Heart right ventricle (tissue), 16 donors: ENCODE data around the gene KLF11. TPM values are rescaled to one million over a fixed set of nuclear protein-coding genes. Genes with fewer than 3 reads are reported as not detected.

Experiments
- ATAC-seq, 8 donors: fragments of 200-7000 bp; cut with Tn5 transposase; one replicate each; pipeline ENCODE4 v1.9.1; 2020; ENCODE audit warnings: mild to moderate bottlenecking in 8 of 8, moderate library complexity in 8 of 8, moderate number of reproducible peaks in 1 of 8
- DNase-seq, 2 donors: peaks; one replicate each; pipeline ENCODE4 v3.0.0-alpha.2; 2020
- H3K27ac ChIP-seq, 10 donors: fragments of 200-600 bp; sonication (generic) in 2 of 10; one replicate each; pipeline versions ENCODE4 v1.5.0 to v1.8.0; 2020 to 2022; ENCODE audit warnings: mild to moderate bottlenecking in 3 of 10
- H3K27me3 ChIP-seq, 7 donors: fragments of 200-600 bp; one replicate each; pipeline ENCODE4 v1.8.0; 2021 to 2022; ENCODE audit warnings: mild to moderate bottlenecking in 2 of 7
- H3K36me3 ChIP-seq, 9 donors: fragments of 200-600 bp; sonication (generic) in 1 of 9; one replicate each; pipeline versions ENCODE4 v1.5.0 to v1.8.0; 2020 to 2022; ENCODE audit warnings: mild to moderate bottlenecking in 2 of 9
- H3K4me1 ChIP-seq, 9 donors: fragments of 200-600 bp; sonication (generic) in 1 of 9; one replicate each; pipeline versions ENCODE4 v1.5.0 to v1.8.0; 2020 to 2022; ENCODE audit warnings: mild to moderate bottlenecking in 4 of 9
- H3K4me3 ChIP-seq, 10 donors: fragments of 200-600 bp; sonication (generic) in 2 of 10; one replicate each; pipeline versions ENCODE4 v1.5.0 to v1.8.0; 2020 to 2022; ENCODE audit warnings: mild to moderate bottlenecking in 7 of 10, moderate library complexity in 2 of 10
- H3K9me3 ChIP-seq, 11 donors: fragments of 200-600 bp in 10 of 11; sonication (generic) in 2 of 11; one replicate each; pipeline versions ENCODE4 v1.5.0 to v1.8.0; 2013 to 2022; ENCODE audit warnings: mild to moderate bottlenecking in 2 of 11, control low read depth in 1 of 11, moderate library complexity in 1 of 11
- WGBS, 2 donors: extraction: QIAGEN DNeasy Blood & Tissue Kit; methylation state at CpG; one replicate each; pipeline ENCODE4 v1.1.7; 2013; ENCODE audit warnings: inconsistent platforms in 1 of 2; 5-methylcytosine and 5-hydroxymethylcytosine counted together
- intact Hi-C, 10 donors: fragments of 100-400 bp; cut with DNase I; formaldehyde crosslinking; loops; one replicate each; pipeline versions ENCODE4 v1.11.1 to v1.14.2; 2022
- polyA plus RNA-seq, 2 donors: library from polyadenylated mRNA; stranded (reverse); fragments of 200-250 nt; gene quantifications; one replicate each; pipeline ENCODE4 v1.2.3, GENCODE V29; 2013
- total RNA-seq, 10 donors: library from RNA; stranded (reverse); fragmentation: NEBNext Ultra II Directional in 3 of 10; extraction: Animal tissue kit (Norgen Biotek cat#: 25700) in 3 of 10; gene quantifications; one replicate each; pipeline versions ENCODE4 v1.2.1 to v1.2.4, GENCODE V29; 2021 to 2023
- TF ChIP-seq, protein P1 (sequence below), 9 donors: fragments of 200-600 bp; sonication (generic) in 2 of 9; IDR thresholded peaks; one replicate each; pipeline versions ENCODE4 v1.5.0 to v1.8.0; 2021 to 2022; ENCODE audit warnings: antibody characterized with exemption in 9 of 9, mild to moderate bottlenecking in 5 of 9, moderate library complexity in 1 of 9
- donor health status: Arrhythmogenic right ventricular cardiomyopathy.
- donor health status: ischemic (EF 13 %, LVEDD 7.1; RV severe dilation, severe dysfunction).
- donor health status: healthy with polysubstance abuse.
- donor health status: DM: no; HTN: yes; CAD: no.
- donor health status: DM: no; HTN: no; CAD: no.
- donor health status: ischemic (EF 25% LVEDD 6.9; RV normal size, moderate dysfunction).
- donor health status: ischemic (EF 25% LVEDD 5.7; RV mildly dilated, moderate dysfunction).
- donor health status: healthy.
- donor health status: DM: yes; HTN: yes; CAD: no.
- donor health status: Ischemic cardiomyopathy.
- donor health status: ischemic (EF 35%, LVEDD 5.7; RV mildly dilated, moderate dysfunction).
- donor health status: nonischemic (EF 11% LVEDD 7.7; RV severe dilation, severe dysfunction).
- donor health status: DM: yes; HTN: yes; CAD: no.
- donor health status: PGD.
- donor health status: ischemic (EF 29% LVEDD 5.4; RV normal size, mild dysfunction).
- donor health status: nonischemic (EF 23%, LVEDD 6.1; RV moderate dilation, normal function).

Gene KLF11
- total and polyA plus RNA-seq, 12 donors: 6.1 to 33.7 (median 19.3) TPM

DNA sequence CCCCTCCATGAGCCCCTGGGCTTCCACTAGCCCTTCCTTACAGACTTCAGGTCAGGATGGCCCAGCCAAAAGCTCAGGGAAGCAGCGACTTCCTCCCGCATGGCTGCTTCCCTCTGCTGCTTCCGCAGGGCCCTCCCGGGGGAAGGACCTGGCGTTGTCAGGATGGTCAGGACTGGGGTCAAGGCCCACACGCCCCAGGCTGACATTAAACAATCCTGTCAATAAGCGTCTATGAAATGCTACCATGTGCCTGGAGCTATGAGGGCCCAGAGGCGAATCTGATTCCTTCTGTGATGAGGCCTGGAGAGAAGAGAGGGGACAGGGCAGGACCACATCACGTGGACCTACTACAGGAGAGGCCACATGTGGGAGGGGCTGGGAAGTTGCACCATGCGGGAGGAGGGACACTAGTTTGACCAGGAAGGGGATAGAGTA, 19.6 kb downstream of the KLF11 start:
- H3K27me3 ChIP-seq: no peaks in the 10 kb centered on the region
- TF ChIP-seq, protein P1, sequence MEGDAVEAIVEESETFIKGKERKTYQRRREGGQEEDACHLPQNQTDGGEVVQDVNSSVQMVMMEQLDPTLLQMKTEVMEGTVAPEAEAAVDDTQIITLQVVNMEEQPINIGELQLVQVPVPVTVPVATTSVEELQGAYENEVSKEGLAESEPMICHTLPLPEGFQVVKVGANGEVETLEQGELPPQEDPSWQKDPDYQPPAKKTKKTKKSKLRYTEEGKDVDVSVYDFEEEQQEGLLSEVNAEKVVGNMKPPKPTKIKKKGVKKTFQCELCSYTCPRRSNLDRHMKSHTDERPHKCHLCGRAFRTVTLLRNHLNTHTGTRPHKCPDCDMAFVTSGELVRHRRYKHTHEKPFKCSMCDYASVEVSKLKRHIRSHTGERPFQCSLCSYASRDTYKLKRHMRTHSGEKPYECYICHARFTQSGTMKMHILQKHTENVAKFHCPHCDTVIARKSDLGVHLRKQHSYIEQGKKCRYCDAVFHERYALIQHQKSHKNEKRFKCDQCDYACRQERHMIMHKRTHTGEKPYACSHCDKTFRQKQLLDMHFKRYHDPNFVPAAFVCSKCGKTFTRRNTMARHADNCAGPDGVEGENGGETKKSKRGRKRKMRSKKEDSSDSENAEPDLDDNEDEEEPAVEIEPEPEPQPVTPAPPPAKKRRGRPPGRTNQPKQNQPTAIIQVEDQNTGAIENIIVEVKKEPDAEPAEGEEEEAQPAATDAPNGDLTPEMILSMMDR (IDR thresholded peaks at IDR 0.05): no peak
- 61 to 68% methylated on average over 10 of the region's 10 CpGs for WGBS, 2 donors
- intact Hi-C loops: no loop called here
- H3K9me3 ChIP-seq: peaks cover 0 to 4% (median 0%) of the 10 kb centered on the region in 11 donors
- H3K4me1 ChIP-seq: peaks cover 0 to 19% (median 4%) of the 10 kb centered on the region in 9 donors
- no peak overlapping the region for H3K4me3 ChIP-seq
- ATAC-seq (peak in 5 of 8 donors; percentile 25 to 38 (median 35)), DNase-seq (no peak)
- H3K36me3 ChIP-seq: peaks cover 0 to 8% (median 0%) of the 10 kb centered on the region in 9 donors
- H3K27ac ChIP-seq: peak overlapping the region in 2 of 10 donors; percentile 8 to 51

DNA sequence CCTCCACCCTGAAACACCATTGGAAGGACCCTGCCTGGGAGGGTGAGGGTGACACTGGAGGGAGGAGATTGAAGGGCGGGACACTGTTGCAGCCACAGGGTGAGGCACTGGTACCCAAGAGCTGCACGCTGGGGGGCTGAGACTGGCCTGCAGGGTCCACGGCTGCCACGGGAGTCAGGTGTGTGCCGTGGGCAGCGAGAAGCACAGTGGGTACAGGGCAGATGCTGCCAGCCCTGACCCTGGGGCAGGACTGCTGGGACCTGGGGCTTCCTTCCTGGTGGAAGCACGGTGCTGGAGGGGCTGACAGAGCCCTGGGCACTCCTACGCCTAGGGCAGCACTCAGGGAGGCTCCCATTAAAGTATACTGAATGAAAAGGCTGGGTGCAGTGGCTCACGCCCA, 20.2 kb downstream of the KLF11 start:
- Histone ChIP-seq H3K4me3 (no peak overlapping the region), H3K9me3 (peaks cover 0 to 9% (median 0%) of the 10 kb centered on the region in 11 donors), H3K4me1 (peaks cover 0 to 16% (median 3%) of the 10 kb centered on the region in 9 donors), H3K27ac (no peak overlapping the region), H3K36me3 (peaks cover 0 to 8% (median 0%) of the 10 kb centered on the region in 9 donors), H3K27me3 (no peaks in the 10 kb centered on the region)
- 95 to 96% methylated on average over 9 of the region's 9 CpGs for WGBS, 2 donors
- DNase-seq (no peak), ATAC-seq (no peak)
- TF ChIP-seq, protein P1 (IDR thresholded peaks at IDR 0.05): no peak
- intact Hi-C loops: no loop called here

DNA sequence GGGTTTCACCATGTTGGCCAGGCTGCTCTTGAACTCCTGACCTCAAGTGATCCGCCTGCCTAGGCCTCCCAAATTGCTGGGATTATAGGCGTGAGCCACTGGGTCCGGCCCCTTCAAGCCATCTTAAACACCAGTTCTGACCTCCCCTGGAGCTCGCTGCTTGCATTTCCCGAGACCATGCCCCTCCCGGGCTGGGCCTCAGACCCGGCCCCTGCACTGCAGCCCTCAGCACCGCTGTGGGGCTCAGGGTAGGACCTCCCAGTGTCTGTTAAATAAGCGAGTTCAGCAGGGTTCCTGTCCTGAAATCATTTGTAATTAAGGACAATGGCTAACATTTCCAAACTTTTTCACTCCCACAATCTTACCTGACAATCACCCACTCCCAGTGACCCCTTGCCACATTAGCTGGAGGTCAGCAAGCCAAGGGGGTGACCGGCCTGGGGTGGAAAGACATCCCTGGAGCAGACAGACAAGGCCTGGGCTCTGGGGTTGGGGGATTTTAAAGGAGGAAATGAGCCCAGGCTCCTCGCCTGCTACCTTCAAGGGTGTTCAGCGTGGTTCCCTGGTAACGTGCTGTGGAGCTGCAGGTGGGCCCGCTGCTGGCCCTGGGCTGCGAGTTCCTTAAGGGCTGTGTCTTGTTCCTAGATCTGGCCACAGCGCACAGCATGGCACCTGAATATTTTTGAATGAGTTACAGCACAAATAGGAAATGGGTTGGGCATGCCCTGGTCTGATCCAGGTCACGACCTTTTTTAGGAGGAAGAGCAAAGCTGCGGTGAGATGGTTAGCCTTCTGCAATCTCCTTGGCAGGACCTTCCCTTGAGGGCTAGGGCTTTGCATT, 21.8 kb downstream of the KLF11 start:
- H3K36me3 ChIP-seq: peaks cover 0 to 8% (median 0%) of the 10 kb centered on the region in 9 donors
- intact Hi-C loops: no loop called here
- no peak for ATAC-seq

DNA sequence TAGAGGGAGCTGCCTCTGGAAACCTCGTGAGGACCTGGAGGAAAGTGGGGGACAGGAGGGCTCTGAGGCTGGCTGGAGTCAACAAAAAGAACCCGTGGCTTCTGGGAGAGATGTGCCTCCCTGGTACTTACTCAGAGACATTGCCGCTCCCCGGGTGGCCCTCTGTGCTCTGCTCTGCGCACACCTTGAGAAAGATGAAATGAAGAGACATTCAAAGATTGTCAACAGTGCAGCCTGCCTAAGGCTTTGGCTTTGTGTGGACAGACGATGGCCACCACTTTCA, 22.4 kb downstream of the KLF11 start:
- ATAC-seq: no peak
- H3K9me3 ChIP-seq: peaks cover 0 to 9% (median 0%) of the 10 kb centered on the region in 11 donors
- DNase-seq: no peak
- intact Hi-C loops: no loop called here
- no peaks in the 10 kb centered on the region for H3K27me3 ChIP-seq
- peaks cover 0 to 10% (median under 1%) of the 10 kb centered on the region in 9 donors for H3K4me1 ChIP-seq
- no peak overlapping the region for H3K4me3 ChIP-seq
- WGBS, 2 donors: 91 to 92% methylated on average over 6 of the region's 6 CpGs
- TF ChIP-seq, protein P1 (IDR thresholded peaks at IDR 0.05): no peak
- no peak overlapping the region for H3K27ac ChIP-seq
- peaks cover 0 to 8% (median 0%) of the 10 kb centered on the region in 9 donors for H3K36me3 ChIP-seq

More for the DNA sequence above, 21.8 kb downstream of the KLF11 start:
- H3K9me3 ChIP-seq: peaks cover 0 to 9% (median 0%) of the 10 kb centered on the region in 11 donors
- TF ChIP-seq, protein P1 (IDR thresholded peaks at IDR 0.05): no peak
- peaks cover 0 to 16% (median 3%) of the 10 kb centered on the region in 9 donors for H3K4me1 ChIP-seq
- H3K27me3 ChIP-seq: no peaks in the 10 kb centered on the region
- H3K27ac ChIP-seq: no peak overlapping the region
- H3K4me3 ChIP-seq: no peak overlapping the region
- WGBS, 2 donors: 92 to 95% methylated on average over 18 of the region's 18 CpGs
- no peak for DNase-seq
